SK-N-SH (cell line): ENCODE results near the gene CENATAC.

Experiments
- EP300 ChIP-seq, 2 experiments: IDR thresholded peaks; 2 replicates each; pipeline versions ENCODE4 v1.4.0 to v1.6.1; 2012; ENCODE audit warnings: borderline replicate concordance in 1 of 2, low read depth in 1 of 2, low read length in 1 of 2
- GATA2 ChIP-seq: sonication (generic); formaldehyde crosslinking; IDR thresholded peaks from 2 replicates; pipeline ENCODE4 v1.5.0; 2020; ENCODE audit warnings: mild to moderate bottlenecking, missing genetic modification reagents
- JUND ChIP-seq: IDR thresholded peaks from 2 replicates; pipeline ENCODE4 v1.4.0; 2012
- POLR2AphosphoS5 ChIP-seq: IDR thresholded peaks from 2 replicates; pipeline ENCODE4 v1.6.1; 2012; ENCODE audit warnings: low read depth, low read length
- RAD21 ChIP-seq: IDR thresholded peaks from 2 replicates; pipeline ENCODE4 v1.6.1; 2012; ENCODE audit warnings: mild to moderate bottlenecking, low read length
- RFX5 ChIP-seq: IDR thresholded peaks from 2 replicates; pipeline ENCODE4 v1.6.1; 2012; ENCODE audit warnings: mild to moderate bottlenecking, improper control_type of control experiment, low read length
- SMC3 ChIP-seq: IDR thresholded peaks from 2 replicates; pipeline ENCODE4 v1.6.1; 2012; ENCODE audit warnings: low read depth, low read length, improper control_type of control experiment
- TAF1 ChIP-seq: IDR thresholded peaks from 2 replicates; pipeline ENCODE4 v1.6.1; 2012; ENCODE audit warnings: low read depth, mild to moderate bottlenecking, low read length, moderate library complexity, borderline replicate concordance
- YY1 ChIP-seq: IDR thresholded peaks from 2 replicates; pipeline ENCODE4 v1.4.0; 2012; ENCODE audit warnings: low read depth, mild to moderate bottlenecking
- TF ChIP-seq, protein P1 (sequence below): fragments of 200-600 bp; sonication (generic); IDR thresholded peaks from 2 replicates; pipeline ENCODE4 v1.6.1; 2017; ENCODE audit warnings: antibody characterized with exemption, mild to moderate bottlenecking, moderate library complexity
- TF ChIP-seq, protein P2 (sequence below): IDR thresholded peaks from 2 replicates; pipeline ENCODE4 v1.4.0; 2012; ENCODE audit warnings: low read depth
- TF ChIP-seq, protein P3 (sequence below): fragments of 150-350 bp; IDR thresholded peaks from 2 replicates; pipeline ENCODE4 v1.6.1; 2016; ENCODE audit warnings: mild to moderate bottlenecking, low read depth, low read length
- TF ChIP-seq, protein P4 (sequence below): IDR thresholded peaks from 2 replicates; pipeline ENCODE4 v1.6.1; 2012; ENCODE audit warnings: mild to moderate bottlenecking, low read depth, low read length, moderate library complexity
- TF ChIP-seq, protein P5 (sequence below): IDR thresholded peaks from 2 replicates; pipeline ENCODE4 v1.4.0; 2012; ENCODE audit warnings: low read depth, borderline replicate concordance

DNA sequence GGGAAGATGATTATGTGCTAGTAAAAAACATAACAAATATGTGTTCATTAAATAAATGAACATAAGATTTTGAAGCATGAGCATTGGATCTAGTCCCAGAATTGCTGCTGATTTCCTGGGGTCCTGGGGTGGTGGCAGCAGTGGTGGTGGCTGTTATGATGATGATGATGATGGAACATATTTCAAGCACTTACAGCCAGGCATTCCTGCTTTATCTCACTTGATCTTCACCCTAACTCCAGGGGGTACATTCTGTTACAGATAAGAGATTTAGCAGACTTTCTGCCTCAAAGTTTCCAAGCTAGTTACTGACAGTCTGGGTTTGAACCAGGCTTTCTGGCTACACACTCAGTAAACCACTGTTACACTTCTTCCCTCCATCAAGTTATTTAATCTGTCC, 25.8 kb downstream of the CENATAC start:
- TF ChIP-seq, protein P1, sequence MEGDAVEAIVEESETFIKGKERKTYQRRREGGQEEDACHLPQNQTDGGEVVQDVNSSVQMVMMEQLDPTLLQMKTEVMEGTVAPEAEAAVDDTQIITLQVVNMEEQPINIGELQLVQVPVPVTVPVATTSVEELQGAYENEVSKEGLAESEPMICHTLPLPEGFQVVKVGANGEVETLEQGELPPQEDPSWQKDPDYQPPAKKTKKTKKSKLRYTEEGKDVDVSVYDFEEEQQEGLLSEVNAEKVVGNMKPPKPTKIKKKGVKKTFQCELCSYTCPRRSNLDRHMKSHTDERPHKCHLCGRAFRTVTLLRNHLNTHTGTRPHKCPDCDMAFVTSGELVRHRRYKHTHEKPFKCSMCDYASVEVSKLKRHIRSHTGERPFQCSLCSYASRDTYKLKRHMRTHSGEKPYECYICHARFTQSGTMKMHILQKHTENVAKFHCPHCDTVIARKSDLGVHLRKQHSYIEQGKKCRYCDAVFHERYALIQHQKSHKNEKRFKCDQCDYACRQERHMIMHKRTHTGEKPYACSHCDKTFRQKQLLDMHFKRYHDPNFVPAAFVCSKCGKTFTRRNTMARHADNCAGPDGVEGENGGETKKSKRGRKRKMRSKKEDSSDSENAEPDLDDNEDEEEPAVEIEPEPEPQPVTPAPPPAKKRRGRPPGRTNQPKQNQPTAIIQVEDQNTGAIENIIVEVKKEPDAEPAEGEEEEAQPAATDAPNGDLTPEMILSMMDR = no peak
- TF ChIP-seq, protein P2, sequence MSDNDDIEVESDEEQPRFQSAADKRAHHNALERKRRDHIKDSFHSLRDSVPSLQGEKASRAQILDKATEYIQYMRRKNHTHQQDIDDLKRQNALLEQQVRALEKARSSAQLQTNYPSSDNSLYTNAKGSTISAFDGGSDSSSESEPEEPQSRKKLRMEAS = no peak
- TF ChIP-seq JUND (no peak), EP300 (IDR thresholded peaks at IDR 0.05; ENCODE audit: borderline replicate concordance in 1 of 2, low read depth in 1 of 2, low read length in 1 of 2) (no peak), RAD21 (no peak), GATA2 (CRISPR knock-in tag) (no peak), YY1 (no peak), TAF1 (no peak), SMC3 (no peak), POLR2AphosphoS5 (no peak; the same call in 1 of the 2 replicates), RFX5 (no peak)
- TF ChIP-seq, protein P3, sequence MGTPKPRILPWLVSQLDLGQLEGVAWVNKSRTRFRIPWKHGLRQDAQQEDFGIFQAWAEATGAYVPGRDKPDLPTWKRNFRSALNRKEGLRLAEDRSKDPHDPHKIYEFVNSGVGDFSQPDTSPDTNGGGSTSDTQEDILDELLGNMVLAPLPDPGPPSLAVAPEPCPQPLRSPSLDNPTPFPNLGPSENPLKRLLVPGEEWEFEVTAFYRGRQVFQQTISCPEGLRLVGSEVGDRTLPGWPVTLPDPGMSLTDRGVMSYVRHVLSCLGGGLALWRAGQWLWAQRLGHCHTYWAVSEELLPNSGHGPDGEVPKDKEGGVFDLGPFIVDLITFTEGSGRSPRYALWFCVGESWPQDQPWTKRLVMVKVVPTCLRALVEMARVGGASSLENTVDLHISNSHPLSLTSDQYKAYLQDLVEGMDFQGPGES = no peak
- TF ChIP-seq, protein P4, sequence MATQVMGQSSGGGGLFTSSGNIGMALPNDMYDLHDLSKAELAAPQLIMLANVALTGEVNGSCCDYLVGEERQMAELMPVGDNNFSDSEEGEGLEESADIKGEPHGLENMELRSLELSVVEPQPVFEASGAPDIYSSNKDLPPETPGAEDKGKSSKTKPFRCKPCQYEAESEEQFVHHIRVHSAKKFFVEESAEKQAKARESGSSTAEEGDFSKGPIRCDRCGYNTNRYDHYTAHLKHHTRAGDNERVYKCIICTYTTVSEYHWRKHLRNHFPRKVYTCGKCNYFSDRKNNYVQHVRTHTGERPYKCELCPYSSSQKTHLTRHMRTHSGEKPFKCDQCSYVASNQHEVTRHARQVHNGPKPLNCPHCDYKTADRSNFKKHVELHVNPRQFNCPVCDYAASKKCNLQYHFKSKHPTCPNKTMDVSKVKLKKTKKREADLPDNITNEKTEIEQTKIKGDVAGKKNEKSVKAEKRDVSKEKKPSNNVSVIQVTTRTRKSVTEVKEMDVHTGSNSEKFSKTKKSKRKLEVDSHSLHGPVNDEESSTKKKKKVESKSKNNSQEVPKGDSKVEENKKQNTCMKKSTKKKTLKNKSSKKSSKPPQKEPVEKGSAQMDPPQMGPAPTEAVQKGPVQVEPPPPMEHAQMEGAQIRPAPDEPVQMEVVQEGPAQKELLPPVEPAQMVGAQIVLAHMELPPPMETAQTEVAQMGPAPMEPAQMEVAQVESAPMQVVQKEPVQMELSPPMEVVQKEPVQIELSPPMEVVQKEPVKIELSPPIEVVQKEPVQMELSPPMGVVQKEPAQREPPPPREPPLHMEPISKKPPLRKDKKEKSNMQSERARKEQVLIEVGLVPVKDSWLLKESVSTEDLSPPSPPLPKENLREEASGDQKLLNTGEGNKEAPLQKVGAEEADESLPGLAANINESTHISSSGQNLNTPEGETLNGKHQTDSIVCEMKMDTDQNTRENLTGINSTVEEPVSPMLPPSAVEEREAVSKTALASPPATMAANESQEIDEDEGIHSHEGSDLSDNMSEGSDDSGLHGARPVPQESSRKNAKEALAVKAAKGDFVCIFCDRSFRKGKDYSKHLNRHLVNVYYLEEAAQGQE = no peak
- TF ChIP-seq, protein P5, sequence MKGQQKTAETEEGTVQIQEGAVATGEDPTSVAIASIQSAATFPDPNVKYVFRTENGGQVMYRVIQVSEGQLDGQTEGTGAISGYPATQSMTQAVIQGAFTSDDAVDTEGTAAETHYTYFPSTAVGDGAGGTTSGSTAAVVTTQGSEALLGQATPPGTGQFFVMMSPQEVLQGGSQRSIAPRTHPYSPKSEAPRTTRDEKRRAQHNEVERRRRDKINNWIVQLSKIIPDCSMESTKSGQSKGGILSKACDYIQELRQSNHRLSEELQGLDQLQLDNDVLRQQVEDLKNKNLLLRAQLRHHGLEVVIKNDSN = no peak
